A673 (cell line): ENCODE measurements around the gene PACS1. TPM values are rescaled to one million over a fixed set of nuclear protein-coding genes. Genes with fewer than 3 reads are reported as not detected.

Source experiments
- BruUV-seq: library from RNA; stranded (reverse); fragments of 400-500 nt; replicated peaks from 2 replicates; lab custom pipeline; 2021; lab: Mats Ljungman, UMichigan
- CTCF ChIA-PET: fragments of 300-600 bp; sonication (Branson Sonifier 250); formaldehyde crosslinking; loops from one replicate; lab custom pipeline; 2022; ENCODE audit warnings: antibody characterized with exemption; lab: Charles Lee
- POLR2A ChIA-PET: fragments of 300-600 bp; sonication (Branson Sonifier 250); formaldehyde crosslinking; loops from one replicate; lab custom pipeline; 2022; ENCODE audit warnings: antibody characterized with exemption; ENCODE audit not compliant: low non-redundant PET; lab: Charles Lee
- DNase-seq: peaks from one replicate; pipeline ENCODE4 v3.0.0-alpha.2; 2015; ENCODE audit warnings: low spot score
- H3K27ac ChIP-seq: fragments of 200-600 bp; sonication (generic); 2 replicates; pipeline ENCODE4 v1.5.1; 2016; ENCODE audit warnings: mixed run types, low read depth, mild to moderate bottlenecking, mixed read lengths, antibody characterized with exemption, low read length; ENCODE audit not compliant: poor library complexity, severe bottlenecking
- H3K27me3 ChIP-seq: fragments of 200-600 bp; sonication (generic); replicated peaks from 2 replicates; pipeline ENCODE4 v1.6.1; 2017; ENCODE audit warnings: mixed run types, low read depth, mild to moderate bottlenecking, mixed read lengths, antibody characterized with exemption, low read length; ENCODE audit not compliant: insufficient read depth, poor library complexity
- H3K36me3 ChIP-seq: fragments of 200-600 bp; sonication (generic); 2 replicates; pipeline ENCODE4 v1.6.1; 2016; ENCODE audit warnings: mixed run types, mild to moderate bottlenecking, mixed read lengths, antibody characterized with exemption, low read length; ENCODE audit not compliant: insufficient read depth, poor library complexity, severe bottlenecking
- H3K4me1 ChIP-seq: fragments of 200-600 bp; sonication (generic); 2 replicates; pipeline ENCODE4 v1.6.1; 2017; ENCODE audit warnings: mixed run types, mild to moderate bottlenecking, mixed read lengths, antibody characterized with exemption, low read length; ENCODE audit not compliant: insufficient read depth, poor library complexity, severe bottlenecking
- H3K4me3 ChIP-seq: fragments of 200-600 bp; sonication (generic); 2 replicates; pipeline ENCODE4 v1.5.1; 2016; ENCODE audit warnings: low read depth, mixed run types, mild to moderate bottlenecking, mixed read lengths, low read length; ENCODE audit not compliant: poor library complexity, severe bottlenecking
- H3K9me3 ChIP-seq: fragments of 200-600 bp; sonication (generic); 2 replicates; pipeline ENCODE4 v1.6.1; 2016; ENCODE audit warnings: mixed run types, low read depth, mild to moderate bottlenecking, mixed read lengths, antibody characterized with exemption, low read length; ENCODE audit not compliant: poor library complexity, severe bottlenecking
- EZH2 ChIP-seq: fragments of 200-600 bp; sonication (generic); IDR thresholded peaks from 2 replicates; pipeline ENCODE4 v1.6.1; 2017; ENCODE audit warnings: borderline replicate concordance, low read depth, mild to moderate bottlenecking, mixed read lengths, antibody characterized with exemption, low read length; ENCODE audit not compliant: poor library complexity, severe bottlenecking
- intact Hi-C: fragments of 100-400 bp; cut with micrococcal nuclease; formaldehyde crosslinking; loops from one replicate; pipeline ENCODE4 v1.10.0; 2022; ENCODE audit not compliant: unreplicated experiment
- total RNA-seq: library from RNA; stranded (reverse); gene quantifications from 2 replicates; pipeline ENCODE4 v1.2.3, GENCODE V29; 2021
- TF ChIP-seq, protein P1 (sequence below): fragments of 300-800, 200-600 bp; sonication (generic); conservative IDR thresholded peaks from 2 replicates; pipeline ENCODE4 v1.5.1; 2017; ENCODE audit warnings: low read depth, mild to moderate bottlenecking, antibody characterized with exemption, low read length, moderate library complexity, mixed read lengths

Gene PACS1
- total RNA-seq, 1 experiment from 2014 or later = 75.7 TPM

DNA sequence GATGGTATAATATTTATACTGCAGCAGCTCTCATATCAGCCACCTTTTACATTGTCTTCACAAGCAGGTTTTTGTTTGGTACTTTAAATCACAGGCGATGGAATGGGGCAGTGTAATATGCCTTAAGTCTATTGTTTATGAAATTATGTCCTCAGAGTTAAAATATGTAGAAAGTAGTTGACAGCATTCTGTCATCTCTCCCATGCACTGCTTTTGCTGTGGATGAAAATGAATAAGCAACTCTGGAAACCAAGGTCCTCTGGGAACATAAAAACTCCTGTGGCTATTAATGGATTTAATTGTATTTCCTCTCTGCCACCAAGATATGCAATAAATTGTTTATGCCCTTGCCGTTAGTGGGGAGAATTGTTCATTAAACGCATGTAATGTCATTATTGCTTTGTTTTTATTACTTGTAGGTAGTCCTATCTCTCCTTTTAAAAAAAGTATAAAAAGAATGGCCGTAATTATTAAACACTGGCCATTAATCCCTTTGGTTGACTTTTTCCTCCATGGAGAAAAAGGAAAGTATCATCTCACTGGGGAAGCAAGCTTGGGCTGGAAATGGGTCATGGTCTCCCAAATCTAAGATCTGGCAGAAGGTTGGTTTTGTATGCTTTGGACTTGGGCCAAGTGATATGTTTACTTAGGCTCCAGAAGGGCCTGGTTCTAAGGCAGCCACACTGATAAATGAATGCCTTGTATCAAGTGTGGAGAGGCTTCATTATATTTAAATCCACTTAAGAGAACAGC lies 13.1 kb downstream of the PACS1 start:
- no peaks in the 10 kb centered on the region for H3K9me3 ChIP-seq
- no peaks in the 10 kb centered on the region for H3K27me3 ChIP-seq
- ChIA-PET CTCF (no interaction called here), POLR2A (no interaction called here)
- intact Hi-C loops = no loop called here
- peaks cover 45% of the 10 kb centered on the region for H3K4me1 ChIP-seq
- DNase-seq = peak; percentile 65
- H3K27ac ChIP-seq = peak overlapping the region; percentile 40
- H3K36me3 ChIP-seq = no peaks in the 10 kb centered on the region
- H3K4me3 ChIP-seq = no peak overlapping the region
- no TSS peak for BruUV-seq
- TF ChIP-seq, protein P1, sequence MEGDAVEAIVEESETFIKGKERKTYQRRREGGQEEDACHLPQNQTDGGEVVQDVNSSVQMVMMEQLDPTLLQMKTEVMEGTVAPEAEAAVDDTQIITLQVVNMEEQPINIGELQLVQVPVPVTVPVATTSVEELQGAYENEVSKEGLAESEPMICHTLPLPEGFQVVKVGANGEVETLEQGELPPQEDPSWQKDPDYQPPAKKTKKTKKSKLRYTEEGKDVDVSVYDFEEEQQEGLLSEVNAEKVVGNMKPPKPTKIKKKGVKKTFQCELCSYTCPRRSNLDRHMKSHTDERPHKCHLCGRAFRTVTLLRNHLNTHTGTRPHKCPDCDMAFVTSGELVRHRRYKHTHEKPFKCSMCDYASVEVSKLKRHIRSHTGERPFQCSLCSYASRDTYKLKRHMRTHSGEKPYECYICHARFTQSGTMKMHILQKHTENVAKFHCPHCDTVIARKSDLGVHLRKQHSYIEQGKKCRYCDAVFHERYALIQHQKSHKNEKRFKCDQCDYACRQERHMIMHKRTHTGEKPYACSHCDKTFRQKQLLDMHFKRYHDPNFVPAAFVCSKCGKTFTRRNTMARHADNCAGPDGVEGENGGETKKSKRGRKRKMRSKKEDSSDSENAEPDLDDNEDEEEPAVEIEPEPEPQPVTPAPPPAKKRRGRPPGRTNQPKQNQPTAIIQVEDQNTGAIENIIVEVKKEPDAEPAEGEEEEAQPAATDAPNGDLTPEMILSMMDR = no peak
- no peak for TF ChIP-seq EZH2

DNA sequence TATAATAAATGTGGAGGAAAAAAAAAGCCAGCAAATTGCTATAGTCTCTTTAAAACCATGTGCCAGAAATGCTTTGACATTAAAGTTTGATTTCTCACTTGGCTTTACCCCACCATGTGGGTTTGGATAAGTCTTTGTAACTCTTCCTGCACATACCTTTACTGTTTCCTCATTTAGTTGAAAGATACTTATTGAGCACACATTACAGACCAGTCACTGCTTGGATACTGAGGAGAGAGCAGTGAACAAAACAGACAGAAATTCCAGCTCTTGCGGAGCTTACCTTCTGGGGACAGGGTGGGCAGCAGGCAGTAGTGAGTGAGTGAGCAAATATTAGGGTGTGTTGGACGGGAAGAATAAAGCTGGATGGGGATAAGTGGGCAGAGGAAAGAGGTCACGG lies 13.7 kb downstream of the PACS1 start:
- no TSS peak for BruUV-seq
- Histone ChIP-seq H3K4me1 (peaks cover 45% of the 10 kb centered on the region), H3K4me3 (no peak overlapping the region), H3K9me3 (no peaks in the 10 kb centered on the region), H3K36me3 (no peaks in the 10 kb centered on the region), H3K27me3 (no peaks in the 10 kb centered on the region), H3K27ac (peak overlapping the region; percentile 40)
- DNase-seq = no peak
- ChIA-PET POLR2A (no interaction called here), CTCF (no interaction called here)
- intact Hi-C loops = no loop called here
- TF ChIP-seq, protein P1 = no peak
- no peak for TF ChIP-seq EZH2

- DNase-seq = no peak
- Histone ChIP-seq H3K4me1 (peaks cover 45% of the 10 kb centered on the region), H3K27ac (no peak overlapping the region), H3K36me3 (no peaks in the 10 kb centered on the region), H3K9me3 (no peaks in the 10 kb centered on the region), H3K4me3 (no peak overlapping the region), H3K27me3 (no peaks in the 10 kb centered on the region)
- no TSS peak for BruUV-seq
- TF ChIP-seq EZH2 = no peak
- TF ChIP-seq, protein P1 = no peak
- intact Hi-C loops = no loop called here
- ChIA-PET POLR2A (no interaction called here), CTCF (no interaction called here)
Measured at GRCh38 chr11:66084821-66085475, 14.9 kb downstream of the PACS1 start.
